ENCODE data around the gene PALD1. TPM values are rescaled to one million over a fixed set of nuclear protein-coding genes. Genes with fewer than 3 reads are reported as not detected.

PALD1 gene
- total and polyA plus RNA-seq, 9 of the 15 experiments (the other 6 are each of a cell fraction or from before 2014, with no cell fraction given), result 0.03 to 0.29 (median 0.09) TPM; not detected in 2

GRCh38 chr10:70598857-70599295, 120.3 kb downstream of the PALD1 start:
- no peaks in the 10 kb centered on the region for H3K36me3 ChIP-seq (ENCODE audit: control insufficient read depth, insufficient read depth, low read length)
- H4K20me1 ChIP-seq (replicated peaks; ENCODE audit: control insufficient read depth, insufficient read depth, low read length), result no peaks in the 10 kb centered on the region
- H3K79me2 ChIP-seq (ENCODE audit: control insufficient read depth, insufficient read depth, low read length), result no peaks in the 10 kb centered on the region; the same call in 2 of the 3 replicates
- H3K4me3 ChIP-seq, result no peak overlapping the region
- CTCF ChIA-PET (ENCODE audit: low intra/inter-chr PET ratio), result no interaction called here
- intact Hi-C loops (cut with micrococcal nuclease), result no loop called here
- in situ Hi-C loops (cut with MboI), result no loop called here
- peak overlapping the region in 1 of 2 experiments; percentile 81; a peak in 2 of 4 replicates for H3K9ac ChIP-seq (ENCODE audit: insufficient read depth in 1 of 2, low read depth in 2 of 2, low read length in 2 of 2)
- no TSS peak for BruUV-seq (replicated peaks)
- peaks cover 77 to 86% of the 10 kb centered on the region in 2 experiments for H3K4me1 ChIP-seq (replicated peaks in 1 of 2; ENCODE audit: control insufficient read depth in 2 of 2, insufficient read depth in 2 of 2, low read length in 2 of 2)
- POLR2A ChIA-PET, result interaction anchor here (0.6 kb wide), 2 partner anchors 116 to 294 kb away, joined by 3 read pairs; no protein-coding TSS in a partner anchor
- FAIRE-seq (no peak), ATAC-seq (peak; percentile 4), DNase-seq (ENCODE audit: extremely low read depth in 1 of 4, low spot score in 3 of 4) (peak; percentile 52 to 71 (median 62))
- no peaks in the 10 kb centered on the region for H3K9me3 ChIP-seq (replicated peaks; ENCODE audit: control insufficient read depth, insufficient read depth, low read depth, low read length)
- H3K9me1 ChIP-seq (ENCODE audit: control insufficient read depth, insufficient read depth, low read length), result no peaks in the 10 kb centered on the region
- peak overlapping the region; percentile 69 for H2AFZ ChIP-seq (ENCODE audit: low read depth, low read length)
- H3K27ac ChIP-seq (ENCODE audit: extremely low read depth, low read depth, low read length), result peak overlapping the region; percentile 5; the same call in 1 of the 3 replicates
- H3K27me3 ChIP-seq (ENCODE audit: control insufficient read depth in 2 of 2, insufficient read depth in 2 of 2, low read length in 2 of 2), result no peaks in the 10 kb centered on the region
- WGBS (ENCODE audit: insufficient coverage, low coverage, missing lambda C conversion rate), result 33% methylated on average over 16 of the region's 16 CpGs
- no peak overlapping the region for H3K4me2 ChIP-seq (ENCODE audit: insufficient read depth, low read length)
- TF ChIP-seq NEUROD1 (IDR thresholded peaks at IDR 0.05; ENCODE audit: borderline replicate concordance, low read depth, low read length, partially characterized antibody), result no peak
- TF ChIP-seq CBX5 (IDR thresholded peaks at IDR 0.05; ENCODE audit: borderline replicate concordance, low read depth), result no peak
- 0 out of 2 replicates have a peak, but pooled peaks have one; percentile 53 for TF ChIP-seq ZNF584 (CRISPR knock-in tag; IDR thresholded peaks at IDR 0.05; ENCODE audit: low read depth)
- peak in 1 of 2 experiments; percentile 49; a peak in 1 of 4 replicates for TF ChIP-seq RCOR1 (IDR thresholded peaks at IDR 0.05; ENCODE audit: borderline replicate concordance in 1 of 2, low read depth in 2 of 2, low read length in 2 of 2)
- TF ChIP-seq CXXC5 (CRISPR knock-in tag; IDR thresholded peaks at IDR 0.05), result 0 out of 2 replicates have a peak, but pooled peaks have one; percentile 23
- peak; percentile 55 for TF ChIP-seq ZFX (CRISPR knock-in tag; IDR thresholded peaks at IDR 0.05)
- TF ChIP-seq KAT7 (CRISPR knock-in tag; IDR thresholded peaks at IDR 0.05; ENCODE audit: borderline replicate concordance), result 0 out of 2 replicates have a peak, but pooled peaks have one; percentile 40
- peak; percentile 54 for TF ChIP-seq MAX (CRISPR knock-in tag; IDR thresholded peaks at IDR 0.05)
- TF ChIP-seq KHSRP (IDR thresholded peaks at IDR 0.05), result no peak
- TF ChIP-seq ZBTB2 (IDR thresholded peaks at IDR 0.05), result no peak
- peak; percentile 77 for TF ChIP-seq ESRRA (IDR thresholded peaks at IDR 0.05; ENCODE audit: borderline replicate concordance, low read depth)
